HepG2 (cell line): Measurements from ENCODE around the gene HOXD3. TPM values are rescaled to one million over a fixed set of nuclear protein-coding genes. Genes with fewer than 3 reads are reported as not detected.

Experiments
- ASH2L ChIP-seq: fragments of 300-600, 200-600 bp; sonication (generic); IDR thresholded peaks from 2 replicates; pipeline ENCODE4 v1.7.0; 2017; ENCODE audit warnings: low read depth, mild to moderate bottlenecking, moderate library complexity, mixed read lengths, low read length; ENCODE audit not compliant: insufficient read length
- CHD2 ChIP-seq: IDR thresholded peaks from 2 replicates; pipeline ENCODE4 v1.6.1; 2011; ENCODE audit warnings: low read depth, low read length, improper control_type of control experiment
- CREB1 ChIP-seq, 2 experiments: fragments of 450-650 bp in 1 of 2; IDR thresholded peaks; 2 replicates each; pipeline ENCODE4 v1.6.1; 2016 to 2017; ENCODE audit warnings: control low read depth in 1 of 2, mild to moderate bottlenecking in 1 of 2, missing compliant biosample characterization in 1 of 2, missing genetic modification characterization in 1 of 2
- DZIP1 ChIP-seq: sonication (generic); formaldehyde crosslinking; IDR thresholded peaks from 2 replicates; pipeline ENCODE4 v1.5.0; 2020; ENCODE audit warnings: mild to moderate bottlenecking, missing genetic modification reagents
- HOXA5 ChIP-seq: sonication (generic); formaldehyde crosslinking; IDR thresholded peaks from 2 replicates; pipeline ENCODE4 v1.4.0; 2020; ENCODE audit warnings: missing genetic modification reagents
- IKZF5 ChIP-seq: IDR thresholded peaks from 2 replicates; pipeline ENCODE4 v1.6.1; 2018; ENCODE audit warnings: missing genetic modification reagents, mild to moderate bottlenecking, missing compliant biosample characterization
- MXD4 ChIP-seq: IDR thresholded peaks from 2 replicates; pipeline ENCODE4 v1.6.1; 2016; ENCODE audit warnings: mild to moderate bottlenecking, missing biosample characterization, missing genetic modification reagents
- POLR2AphosphoS2 ChIP-seq: IDR thresholded peaks from 2 replicates; pipeline ENCODE4 v1.6.1; 2011; ENCODE audit warnings: low read depth, low read length, improper control_type of control experiment
- RBM39 ChIP-seq: fragments of 200-400 bp; formaldehyde crosslinking; IDR thresholded peaks from one replicate; pipeline ENCODE4 v1.6.1; 2018; ENCODE audit warnings: antibody characterized with exemption, mild to moderate bottlenecking, low read depth, low read length; ENCODE audit not compliant: poor library complexity, severe bottlenecking
- SIN3A ChIP-seq: IDR thresholded peaks from 2 replicates; pipeline ENCODE4 v1.6.1; 2011; ENCODE audit warnings: low read depth, mild to moderate bottlenecking, control low read depth, low read length, borderline replicate concordance
- TBX3 ChIP-seq: fragments of 450-650 bp; IDR thresholded peaks from 2 replicates; pipeline ENCODE4 v1.6.1; 2017; ENCODE audit warnings: antibody characterized with exemption, mild to moderate bottlenecking, inconsistent platforms, borderline replicate concordance
- U2AF1 ChIP-seq: fragments of 200-400 bp; formaldehyde crosslinking; optimal IDR thresholded peaks from 2 replicates; pipeline ENCODE3; 2017; ENCODE audit warnings: mild to moderate bottlenecking, low read depth, low read length
- ZBTB20 ChIP-seq: sonication (generic); formaldehyde crosslinking; IDR thresholded peaks from 2 replicates; pipeline ENCODE4 v1.8.1; 2023; ENCODE audit warnings: missing genetic modification reagents, low read depth, mild to moderate bottlenecking, borderline replicate concordance
- ZFY ChIP-seq: sonication (generic); formaldehyde crosslinking; IDR thresholded peaks from 2 replicates; pipeline ENCODE4 v1.4.0; 2020; ENCODE audit warnings: missing genetic modification reagents
- ZNF292 ChIP-seq: sonication (generic); formaldehyde crosslinking; IDR thresholded peaks from 2 replicates; pipeline ENCODE4 v1.8.1; 2022; ENCODE audit warnings: mild to moderate bottlenecking, low read depth, missing genetic modification reagents, borderline replicate concordance
- ZNF678 ChIP-seq: sonication (generic); formaldehyde crosslinking; IDR thresholded peaks from 2 replicates; pipeline ENCODE4 v1.4.0; 2020; ENCODE audit warnings: mild to moderate bottlenecking, missing genetic modification reagents
- ZNF737 ChIP-seq: sonication (generic); formaldehyde crosslinking; IDR thresholded peaks from 2 replicates; pipeline ENCODE4 v1.5.0; 2020; ENCODE audit warnings: missing genetic modification reagents, mild to moderate bottlenecking, borderline replicate concordance
- ZNF775 ChIP-seq: sonication (generic); formaldehyde crosslinking; IDR thresholded peaks from 2 replicates; pipeline ENCODE4 v1.4.0; 2020; ENCODE audit warnings: missing genetic modification reagents, mild to moderate bottlenecking, moderate library complexity, borderline replicate concordance
- polyA plus RNA-seq, 8 experiments: library from polyadenylated mRNA; depleted of rRNA in 3 of 8; stranded (reverse) in 7 of 8; unstranded in 1 of 8; fragments of >200 nt; fragmentation: Illumina TruSeq in 4 of 8; extraction: Trizol in 4 of 8; gene quantifications; 2 replicates each; pipeline versions ENCODE4 v1.2.1 to v1.2.3, GENCODE V29; 2011 to 2016; ENCODE audit warnings: low read depth in 4 of 8, missing spikeins in 1 of 8, mixed read lengths in 1 of 8; ENCODE audit not compliant: insufficient read depth in 1 of 8
- total RNA-seq, 5 experiments: library from RNA; depleted of rRNA; stranded (reverse); fragments of >200 nt; fragmentation: Illumina TruSeq; extraction: Trizol; gene quantifications; 2 replicates each; pipeline ENCODE4 v1.2.3, GENCODE V29; 2016; ENCODE audit warnings: low read depth in 1 of 5
- TF ChIP-seq, protein P1 (sequence below): sonication (generic); formaldehyde crosslinking; IDR thresholded peaks from 2 replicates; pipeline ENCODE4 v1.5.0; 2020; ENCODE audit warnings: missing genetic modification reagents, mild to moderate bottlenecking, borderline replicate concordance

HOXD3 gene
- total and polyA plus RNA-seq, 2 of the 13 experiments (the other 11 are each of a cell fraction or from before 2014, with no cell fraction given): 0.05 to 0.09 TPM

- peak; percentile 54 for TF ChIP-seq ASH2L
- no peak for TF ChIP-seq POLR2AphosphoS2
- TF ChIP-seq ZNF775 (CRISPR knock-in tag): no peak
- peak; percentile 86; the same call in 1 of the 2 replicates for TF ChIP-seq DZIP1 (CRISPR knock-in tag)
- no peak for TF ChIP-seq ZNF292
- TF ChIP-seq, protein P1, sequence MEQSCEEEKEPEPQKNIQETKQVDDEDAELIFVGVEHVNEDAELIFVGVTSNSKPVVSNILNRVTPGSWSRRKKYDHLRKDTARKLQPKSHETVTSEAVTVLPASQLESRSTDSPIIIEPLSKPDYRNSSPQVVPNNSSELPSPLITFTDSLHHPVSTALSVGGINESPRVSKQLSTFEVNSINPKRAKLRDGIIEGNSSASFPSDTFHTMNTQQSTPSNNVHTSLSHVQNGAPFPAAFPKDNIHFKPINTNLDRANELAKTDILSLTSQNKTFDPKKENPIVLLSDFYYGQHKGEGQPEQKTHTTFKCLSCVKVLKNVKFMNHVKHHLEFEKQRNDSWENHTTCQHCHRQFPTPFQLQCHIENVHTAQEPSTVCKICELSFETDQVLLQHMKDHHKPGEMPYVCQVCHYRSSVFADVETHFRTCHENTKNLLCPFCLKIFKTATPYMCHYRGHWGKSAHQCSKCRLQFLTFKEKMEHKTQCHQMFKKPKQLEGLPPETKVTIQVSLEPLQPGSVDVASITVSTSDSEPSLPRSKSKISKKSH (CRISPR knock-in tag): peak; percentile 67
- no peak; the same call in 1 of the 2 replicates for TF ChIP-seq HOXA5 (CRISPR knock-in tag)
- TF ChIP-seq U2AF1: no peak
- no peak for TF ChIP-seq TBX3
- 0 out of 2 replicates have a peak, but pooled peaks have one; percentile 55 for TF ChIP-seq ZFY (CRISPR knock-in tag)
- no peak for TF ChIP-seq ZNF678
- TF ChIP-seq CHD2: no peak
- peak; percentile 53; the same call in 1 of the 2 replicates for TF ChIP-seq MXD4 (CRISPR knock-in tag)
- peak; percentile 67 for TF ChIP-seq RBM39
- TF ChIP-seq SIN3A: no peak
- TF ChIP-seq IKZF5 (CRISPR knock-in tag): peak; percentile 84; the same call in 1 of the 2 replicates
- no peak for TF ChIP-seq ZBTB20 (CRISPR knock-in tag)
- TF ChIP-seq ZNF737: no peak
- no peak for TF ChIP-seq CREB1 (IDR thresholded peaks at IDR 0.05)
- no peak for TF ChIP-seq CREB1 (CRISPR knock-in tag; IDR thresholded peaks at IDR 0.05)
These were observed 16.4 kb upstream of the HOXD3 start (continued) for GRCh38 chr2:176140513-176141317.
